PC-3 (cell line): Measurements from ENCODE around the gene ADSS1. TPM values are rescaled to one million over a fixed set of nuclear protein-coding genes. Genes with fewer than 3 reads are reported as not detected.

Source experiments
- ATAC-seq: fragments of 200-7000 bp; cut with Tn5 transposase; 2 replicates; pipeline ENCODE4 v1.9.1; 2020; ENCODE audit warnings: mild to moderate bottlenecking, moderate library complexity
- BruUV-seq: library from RNA; stranded (reverse); fragments of 400-500 nt; replicated peaks from 2 replicates; lab custom pipeline; 2021; lab: Mats Ljungman, UMichigan
- CTCF ChIA-PET: fragments of 300-600 bp; sonication (Branson Sonifier 250); formaldehyde crosslinking; loops from one replicate; lab custom pipeline; 2022; ENCODE audit warnings: antibody characterized with exemption; lab: Charles Lee
- POLR2A ChIA-PET: fragments of 300-600 bp; sonication (Branson Sonifier 250); formaldehyde crosslinking; loops from one replicate; lab custom pipeline; 2022; ENCODE audit warnings: antibody characterized with exemption; ENCODE audit not compliant: unreplicated experiment; lab: Charles Lee
- DNase-seq: peaks from one replicate; pipeline ENCODE4 v3.0.0-alpha.2; 2015
- H2AFZ ChIP-seq: fragments of 300-600 bp; sonication (generic); 2 replicates; pipeline ENCODE4 v1.6.0; 2016; ENCODE audit warnings: antibody characterized with exemption, low read length
- H3F3A ChIP-seq: fragments of 300-600 bp; sonication (generic); one replicate; pipeline ENCODE4 v1.6.0; 2017; ENCODE audit warnings: antibody characterized with exemption, low read length, control low read depth, mild to moderate bottlenecking; ENCODE audit not compliant: unreplicated experiment
- H3K27ac ChIP-seq: fragments of 300-600 bp; sonication (generic); 2 replicates; pipeline ENCODE4 v1.5.1; 2016; ENCODE audit warnings: mild to moderate bottlenecking, low read length
- H3K27me3 ChIP-seq: fragments of 300-600 bp; sonication (generic); 2 replicates; pipeline ENCODE4 v1.6.1; 2016; ENCODE audit warnings: low read length, mixed read lengths
- H3K36me3 ChIP-seq: fragments of 300-600 bp; sonication (generic); 2 replicates; pipeline ENCODE4 v1.6.1; 2016; ENCODE audit warnings: low read depth, mixed run types, low read length, mixed read lengths
- H3K4me1 ChIP-seq: fragments of 300-600 bp; sonication (generic); 2 replicates; pipeline ENCODE4 v1.5.1; 2016; ENCODE audit warnings: low read length; ENCODE audit not compliant: insufficient read depth
- H3K4me2 ChIP-seq: fragments of 300-600 bp; sonication (generic); 2 replicates; pipeline ENCODE4 v1.6.0; 2016; ENCODE audit warnings: low read length
- H3K4me3 ChIP-seq: fragments of 300-600 bp; sonication (generic); 2 replicates; pipeline ENCODE4 v1.5.1; 2016; ENCODE audit warnings: mild to moderate bottlenecking, low read length, mixed read lengths
- H3K79me2 ChIP-seq: fragments of 300-600 bp; sonication (generic); 2 replicates; pipeline ENCODE4 v1.6.1; 2017; ENCODE audit warnings: low read length, mixed read lengths
- H3K9ac ChIP-seq: fragments of 300-600 bp; sonication (generic); 2 replicates; pipeline ENCODE4 v1.6.0; 2016; ENCODE audit warnings: mild to moderate bottlenecking, low read length
- H3K9me2 ChIP-seq: fragments of 300-600 bp; sonication (generic); replicated peaks from 2 replicates; pipeline ENCODE4 v1.6.1; 2016; ENCODE audit warnings: mixed run types, low read length, mixed read lengths
- H3K9me3 ChIP-seq: fragments of 300-600 bp; sonication (generic); 2 replicates; pipeline ENCODE4 v1.6.1; 2016; ENCODE audit warnings: low read length, mixed read lengths
- H4K20me1 ChIP-seq: fragments of 300-600 bp; sonication (generic); 2 replicates; pipeline ENCODE4 v1.6.1; 2016; ENCODE audit warnings: low read length, mixed read lengths
- EZH2 ChIP-seq: fragments of 300-600 bp; sonication (generic); IDR thresholded peaks from one replicate; pipeline ENCODE4 v1.6.1; 2017; ENCODE audit warnings: antibody characterized with exemption, mild to moderate bottlenecking, low read length; ENCODE audit not compliant: unreplicated experiment
- EZH2phosphoT487 ChIP-seq: fragments of 300-600 bp; sonication (generic); IDR thresholded peaks from 2 replicates; pipeline ENCODE4 v1.6.1; 2018; ENCODE audit warnings: mild to moderate bottlenecking, antibody characterized with exemption, low read length, borderline replicate concordance
- intact Hi-C: fragments of 100-400 bp; cut with micrococcal nuclease; formaldehyde crosslinking; loops from 2 replicates; pipeline ENCODE4 v1.9.0; 2023
- total RNA-seq: library from RNA; depleted of rRNA; stranded (reverse); fragments of >200 nt; gene quantifications from 2 replicates; pipeline ENCODE4 v1.2.3, GENCODE V29; 2014
- TF ChIP-seq, protein P1 (sequence below): fragments of 300-600 bp; sonication (generic); conservative IDR thresholded peaks from 2 replicates; pipeline ENCODE4 v1.5.1; 2017; ENCODE audit warnings: antibody characterized with exemption, low read depth, mild to moderate bottlenecking, low read length

Gene ADSS1
- total RNA-seq, 1 experiment from 2014 or later: 7.9 TPM

DNA sequence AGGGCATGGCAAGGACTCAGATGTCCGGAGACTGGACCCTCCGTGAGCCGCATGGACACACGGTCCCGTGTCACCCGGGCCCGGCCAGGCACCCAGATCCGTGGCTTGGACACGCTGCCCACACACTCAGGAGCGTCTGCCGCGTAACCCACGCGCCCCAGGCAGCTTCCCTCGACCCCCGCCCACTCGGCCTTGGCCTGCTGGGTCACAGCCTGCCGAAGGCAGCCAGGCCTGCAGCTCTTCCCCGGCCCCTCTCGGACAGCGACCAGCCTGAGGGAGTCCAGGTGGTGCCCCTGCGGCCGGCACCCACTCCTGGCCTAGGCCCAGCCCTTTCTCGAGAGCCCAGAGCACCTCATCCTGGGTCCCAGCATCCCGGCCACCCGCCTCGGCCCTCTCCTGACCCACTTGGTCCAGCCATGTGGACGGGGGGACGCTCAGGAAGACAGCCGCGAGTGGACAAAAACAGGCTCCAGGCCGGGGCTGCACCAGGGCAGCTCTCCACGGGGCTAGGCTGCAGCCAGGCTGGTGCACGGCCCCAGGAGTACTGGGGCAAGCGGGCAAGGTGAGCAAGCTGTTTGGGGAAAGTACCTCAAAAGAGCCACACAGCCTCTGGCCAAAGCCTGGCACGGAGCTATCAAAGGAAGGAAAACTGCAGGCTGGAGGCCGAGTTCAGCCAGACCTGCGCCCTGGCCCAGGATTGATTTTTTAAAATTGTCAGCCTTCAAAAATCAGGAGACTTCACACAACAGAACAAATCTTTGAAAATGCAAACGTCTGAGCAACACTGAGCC is 65.0 kb downstream of the ADSS1 start:
- H3K4me2 ChIP-seq: no peak overlapping the region
- H4K20me1 ChIP-seq: peaks cover 24% of the 10 kb centered on the region
- H3K9me2 ChIP-seq: no peaks in the 10 kb centered on the region
- no peaks in the 10 kb centered on the region for H3F3A ChIP-seq
- H3K36me3 ChIP-seq: peaks cover 4% of the 10 kb centered on the region; the same call in 1 of the 2 replicates
- no peak for DNase-seq
- no peak overlapping the region for H3K4me3 ChIP-seq
- intact Hi-C loops: no loop called here
- H3K27me3 ChIP-seq: no peaks in the 10 kb centered on the region
- no peak overlapping the region for H3K27ac ChIP-seq
- H3K9ac ChIP-seq: no peak overlapping the region
- peaks cover 60% of the 10 kb centered on the region for H3K79me2 ChIP-seq
- TF ChIP-seq, protein P1, sequence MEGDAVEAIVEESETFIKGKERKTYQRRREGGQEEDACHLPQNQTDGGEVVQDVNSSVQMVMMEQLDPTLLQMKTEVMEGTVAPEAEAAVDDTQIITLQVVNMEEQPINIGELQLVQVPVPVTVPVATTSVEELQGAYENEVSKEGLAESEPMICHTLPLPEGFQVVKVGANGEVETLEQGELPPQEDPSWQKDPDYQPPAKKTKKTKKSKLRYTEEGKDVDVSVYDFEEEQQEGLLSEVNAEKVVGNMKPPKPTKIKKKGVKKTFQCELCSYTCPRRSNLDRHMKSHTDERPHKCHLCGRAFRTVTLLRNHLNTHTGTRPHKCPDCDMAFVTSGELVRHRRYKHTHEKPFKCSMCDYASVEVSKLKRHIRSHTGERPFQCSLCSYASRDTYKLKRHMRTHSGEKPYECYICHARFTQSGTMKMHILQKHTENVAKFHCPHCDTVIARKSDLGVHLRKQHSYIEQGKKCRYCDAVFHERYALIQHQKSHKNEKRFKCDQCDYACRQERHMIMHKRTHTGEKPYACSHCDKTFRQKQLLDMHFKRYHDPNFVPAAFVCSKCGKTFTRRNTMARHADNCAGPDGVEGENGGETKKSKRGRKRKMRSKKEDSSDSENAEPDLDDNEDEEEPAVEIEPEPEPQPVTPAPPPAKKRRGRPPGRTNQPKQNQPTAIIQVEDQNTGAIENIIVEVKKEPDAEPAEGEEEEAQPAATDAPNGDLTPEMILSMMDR: no peak
- TF ChIP-seq EZH2phosphoT487: no peak
- TF ChIP-seq EZH2: no peak
- CTCF ChIA-PET: no interaction called here
- no peak overlapping the region for H2AFZ ChIP-seq
- no peaks in the 10 kb centered on the region for H3K9me3 ChIP-seq
- ATAC-seq: no peak
- peaks cover 7% of the 10 kb centered on the region for H3K4me1 ChIP-seq
- no TSS peak for BruUV-seq
- POLR2A ChIA-PET: no interaction called here

DNA sequence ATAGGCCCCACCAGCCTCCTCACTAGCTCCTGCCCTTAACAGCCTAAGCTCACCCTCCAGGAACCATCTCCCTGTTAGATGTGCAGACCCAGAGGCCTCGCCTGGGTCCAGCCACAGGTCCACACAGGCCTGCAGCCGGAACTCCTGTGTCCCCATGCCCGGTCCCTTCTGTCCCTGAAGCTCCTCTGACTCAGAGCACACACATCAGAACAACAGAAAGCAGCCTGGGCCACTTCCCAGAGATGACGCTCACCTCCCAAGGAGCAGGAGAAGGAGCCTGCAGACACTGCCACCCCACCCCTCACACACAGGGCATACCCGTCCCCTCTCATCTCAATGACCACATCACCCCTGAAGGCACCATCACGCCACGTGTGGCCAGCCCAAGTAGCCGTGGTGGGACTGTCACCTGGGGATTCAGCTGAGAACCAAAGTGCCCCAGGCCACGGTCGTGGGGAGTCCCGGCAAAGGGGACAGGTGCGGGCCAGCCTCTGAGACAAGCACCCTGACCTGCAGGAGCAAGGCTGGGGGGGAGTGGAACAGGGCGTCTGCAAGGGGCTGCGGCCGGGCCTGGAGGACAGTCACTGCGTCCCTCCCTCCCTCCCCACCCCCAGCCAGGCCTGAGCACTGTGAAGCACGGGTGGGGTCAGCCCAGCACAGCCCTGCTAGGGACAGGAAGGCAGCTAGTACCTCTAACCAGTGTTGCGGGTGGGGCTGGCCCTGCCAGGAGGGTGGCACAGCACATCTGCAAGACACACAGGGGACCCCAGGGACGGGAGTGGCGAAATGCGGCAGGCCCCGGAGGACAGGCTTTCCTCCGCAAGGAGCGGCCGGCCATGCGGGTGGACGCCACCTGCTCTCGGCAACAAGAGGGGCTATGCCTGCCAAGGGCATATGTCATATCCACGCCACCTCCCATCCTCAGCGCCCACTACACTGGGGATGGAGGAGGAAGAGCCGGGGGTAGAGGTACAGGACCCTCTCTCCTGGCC is 66.0 kb downstream of the ADSS1 start:
- no peak overlapping the region for H3K4me2 ChIP-seq
- H3K9me3 ChIP-seq: no peaks in the 10 kb centered on the region
- intact Hi-C loops: no loop called here
- H3K79me2 ChIP-seq: peaks cover 70% of the 10 kb centered on the region
- no peaks in the 10 kb centered on the region for H3F3A ChIP-seq
- H3K9me2 ChIP-seq: no peaks in the 10 kb centered on the region
- H3K36me3 ChIP-seq: peaks cover 4% of the 10 kb centered on the region; the same call in 1 of the 2 replicates
- ChIA-PET POLR2A (no interaction called here), CTCF (no interaction called here)
- ATAC-seq (no peak), DNase-seq (no peak)
- peaks cover 27% of the 10 kb centered on the region for H4K20me1 ChIP-seq
- H3K27me3 ChIP-seq: no peaks in the 10 kb centered on the region
- no peak overlapping the region for H3K27ac ChIP-seq
- H3K4me3 ChIP-seq: no peak overlapping the region
- H3K9ac ChIP-seq: no peak overlapping the region
- TF ChIP-seq EZH2 (no peak), EZH2phosphoT487 (no peak)
- TF ChIP-seq, protein P1: no peak
- H3K4me1 ChIP-seq: peaks cover 11% of the 10 kb centered on the region
- H2AFZ ChIP-seq: no peak overlapping the region
- BruUV-seq: no TSS peak
